IMR-90 (cell line): ENCODE results near the gene DAGLA. TPM values are rescaled to one million over a fixed set of nuclear protein-coding genes. Genes with fewer than 3 reads are reported as not detected.

Experiments used
- ATAC-seq: fragments of 200-7000 bp; cut with Tn5 transposase; 2 replicates; pipeline ENCODE4 v1.9.1; 2020; ENCODE audit warnings: low read depth, mild to moderate bottlenecking, moderate library complexity
- BruUV-seq: library from RNA; stranded (reverse); fragments of 400-500 nt; replicated peaks from 2 replicates; lab custom pipeline; 2021; lab: Mats Ljungman, UMichigan
- CTCF ChIA-PET: fragments of 300-600 bp; formaldehyde crosslinking; extraction: SDS; loops from one replicate; lab custom pipeline; 2021; ENCODE audit warnings: antibody characterized with exemption; lab: Yijun Ruan, JAX
- POLR2A ChIA-PET: fragments of 300-600 bp; sonication (Branson Sonifier 250); formaldehyde crosslinking; loops from one replicate; lab custom pipeline; 2022; ENCODE audit warnings: antibody characterized with exemption; ENCODE audit not compliant: unreplicated experiment; lab: Charles Lee
- DNase-seq: peaks from one replicate; pipeline ENCODE4 v3.0.0; 2013
- H2AFZ ChIP-seq: replicated peaks from 2 replicates; pipeline ENCODE3; 2013; ENCODE audit warnings: low read length, mild to moderate bottlenecking; ENCODE audit not compliant: poor library complexity
- H2AK5ac ChIP-seq: 2 replicates; pipeline ENCODE4 v1.6.1; 2013; ENCODE audit warnings: low read depth, low read length, inconsistent platforms
- H2AK9ac ChIP-seq: replicated peaks from 2 replicates; pipeline ENCODE3; 2013; ENCODE audit warnings: mild to moderate bottlenecking, low read depth, low read length, moderate library complexity; ENCODE audit not compliant: poor library complexity
- H2BK120ac ChIP-seq: 2 replicates; pipeline ENCODE4 v1.6.1; 2013; ENCODE audit warnings: low read depth, low read length, inconsistent platforms
- H2BK15ac ChIP-seq: 3 replicates; pipeline ENCODE4 v1.6.1; 2013; ENCODE audit warnings: low read depth, low read length, inconsistent platforms
- H2BK20ac ChIP-seq: 2 replicates; pipeline ENCODE4 v1.6.1; 2013; ENCODE audit warnings: low read depth, mild to moderate bottlenecking, inconsistent platforms, low read length, moderate library complexity
- H2BK5ac ChIP-seq: 2 replicates; pipeline ENCODE4 v1.6.1; 2013; ENCODE audit warnings: mild to moderate bottlenecking, low read depth, low read length, inconsistent platforms; ENCODE audit not compliant: poor library complexity, severe bottlenecking
- H3K14ac ChIP-seq: replicated peaks from 2 replicates; pipeline ENCODE4 v1.6.1; 2013; ENCODE audit warnings: low read depth, low read length, inconsistent platforms
- H3K18ac ChIP-seq: 2 replicates; pipeline ENCODE4 v1.6.1; 2013; ENCODE audit warnings: low read depth, low read length, control low read depth
- H3K23ac ChIP-seq: 2 replicates; pipeline ENCODE4 v1.6.1; 2013; ENCODE audit warnings: low read depth, low read length, inconsistent platforms
- H3K27ac ChIP-seq: 2 replicates; pipeline ENCODE4 v1.5.1; 2013; ENCODE audit warnings: mild to moderate bottlenecking, control low read depth, low read length; ENCODE audit not compliant: insufficient read depth
- H3K27me3 ChIP-seq: 2 replicates; pipeline ENCODE4 v1.6.1; 2013; ENCODE audit warnings: low read length; ENCODE audit not compliant: control insufficient read depth, insufficient read depth
- H3K36me3 ChIP-seq: 2 replicates; pipeline ENCODE4 v1.6.1; 2013; ENCODE audit warnings: low read length, mixed read lengths; ENCODE audit not compliant: control insufficient read depth, insufficient read depth
- H3K4ac ChIP-seq: 2 replicates; pipeline ENCODE4 v1.6.1; 2013; ENCODE audit warnings: low read depth, low read length, inconsistent platforms
- H3K4me1 ChIP-seq: 2 replicates; pipeline ENCODE4 v1.6.1; 2013; ENCODE audit warnings: low read length, mixed read lengths; ENCODE audit not compliant: control insufficient read depth, insufficient read depth
- H3K4me2 ChIP-seq: 2 replicates; pipeline ENCODE4 v1.6.1; 2013; ENCODE audit warnings: low read depth, mild to moderate bottlenecking, control low read depth, low read length, moderate library complexity
- H3K4me3 ChIP-seq: 2 replicates; pipeline ENCODE4 v1.5.1; 2013; ENCODE audit warnings: low read depth, mild to moderate bottlenecking, control low read depth, low read length, moderate library complexity; ENCODE audit not compliant: insufficient read depth
- H3K56ac ChIP-seq: 2 replicates; pipeline ENCODE4 v1.6.1; 2013; ENCODE audit warnings: low read length, inconsistent platforms; ENCODE audit not compliant: insufficient read depth; ENCODE audit errors: extremely low read depth
- H3K79me1 ChIP-seq, 2 experiments: 2 replicates each; pipeline ENCODE4 v1.6.1; 2013; ENCODE audit warnings: low read length in 2 of 2, inconsistent platforms in 1 of 2, low read depth in 1 of 2
- H3K9ac ChIP-seq: 2 replicates; pipeline ENCODE4 v1.6.1; 2013; ENCODE audit warnings: low read depth, low read length, control low read depth
- H3K9me1 ChIP-seq: 2 replicates; pipeline ENCODE4 v1.6.1; 2013; ENCODE audit warnings: low read length, inconsistent platforms; ENCODE audit not compliant: insufficient read depth
- H3K9me3 ChIP-seq: 2 replicates; pipeline ENCODE4 v1.6.1; 2013; ENCODE audit warnings: low read length; ENCODE audit not compliant: control insufficient read depth, insufficient read depth
- H4K20me1 ChIP-seq: 2 replicates; pipeline ENCODE4 v1.6.1; 2013; ENCODE audit warnings: low read length, inconsistent platforms; ENCODE audit not compliant: insufficient read depth
- H4K5ac ChIP-seq: 2 replicates; pipeline ENCODE4 v1.6.1; 2013; ENCODE audit warnings: mild to moderate bottlenecking, low read depth, low read length, control low read depth
- H4K8ac ChIP-seq, 2 experiments: 2 replicates each; pipeline ENCODE4 v1.6.1; 2013; ENCODE audit warnings: low read depth in 2 of 2, low read length in 2 of 2, control low read depth in 1 of 2, inconsistent platforms in 1 of 2
- H4K91ac ChIP-seq: 2 replicates; pipeline ENCODE4 v1.6.1; 2013; ENCODE audit warnings: low read depth, low read length, inconsistent platforms; ENCODE audit not compliant: insufficient read depth
- BHLHE40 ChIP-seq: fragments of 150-350 bp; IDR thresholded peaks from 2 replicates; pipeline ENCODE4 v1.6.1; 2016; ENCODE audit warnings: mild to moderate bottlenecking, low read depth, low read length
- CEBPB ChIP-seq: IDR thresholded peaks from 2 replicates; pipeline ENCODE4 v1.6.1; 2012; ENCODE audit warnings: low read depth, low read length, improper control_type of control experiment
- CHD1 ChIP-seq: IDR thresholded peaks from 2 replicates; pipeline ENCODE4 v1.6.1; 2012; ENCODE audit warnings: low read depth, low read length, improper control_type of control experiment
- CTCF ChIP-seq: conservative IDR thresholded peaks from 2 replicates; pipeline ENCODE4 v1.5.1; 2012; ENCODE audit warnings: mild to moderate bottlenecking, low read depth, low read length, improper control_type of control experiment
- ELK1 ChIP-seq: fragments of 150-350 bp; IDR thresholded peaks from 2 replicates; pipeline ENCODE4 v1.6.1; 2016; ENCODE audit warnings: low read depth, mild to moderate bottlenecking, low read length, moderate library complexity, borderline replicate concordance
- MAFK ChIP-seq: IDR thresholded peaks from 2 replicates; pipeline ENCODE4 v1.6.1; 2012; ENCODE audit warnings: low read depth, low read length, improper control_type of control experiment
- MAZ ChIP-seq: IDR thresholded peaks from 2 replicates; pipeline ENCODE4 v1.6.1; 2012; ENCODE audit warnings: low read depth, mild to moderate bottlenecking, low read length, improper control_type of control experiment, moderate library complexity, borderline replicate concordance
- MXI1 ChIP-seq: IDR thresholded peaks from 2 replicates; pipeline ENCODE4 v1.6.1; 2012; ENCODE audit warnings: low read depth, mild to moderate bottlenecking, low read length, moderate library complexity, borderline replicate concordance
- POLR2A ChIP-seq: IDR thresholded peaks from 2 replicates; pipeline ENCODE4 v1.6.1; 2012; ENCODE audit warnings: mild to moderate bottlenecking, low read depth, low read length
- RCOR1 ChIP-seq: IDR thresholded peaks from 2 replicates; pipeline ENCODE4 v1.6.1; 2012; ENCODE audit warnings: mild to moderate bottlenecking, low read length, improper control_type of control experiment; ENCODE audit not compliant: insufficient replicate concordance
- RFX5 ChIP-seq: IDR thresholded peaks from 2 replicates; pipeline ENCODE4 v1.8.0; 2012; ENCODE audit warnings: low read depth, mild to moderate bottlenecking, low read length, moderate library complexity
- SMC3 ChIP-seq: fragments of 150-350 bp; IDR thresholded peaks from 2 replicates; pipeline ENCODE4 v1.6.1; 2016; ENCODE audit warnings: low read depth, mild to moderate bottlenecking, antibody characterized with exemption, low read length, moderate library complexity
- USF2 ChIP-seq: fragments of 150-350 bp; IDR thresholded peaks from 2 replicates; pipeline ENCODE4 v1.6.1; 2017; ENCODE audit warnings: mild to moderate bottlenecking, antibody characterized with exemption, low read length, low read depth
- WGBS, 2 experiments: methylation state at CpG; one replicate each; pipeline versions ENCODE4 v1.1.5 to v1.1.7; 2013; ENCODE audit warnings: missing lambda C conversion rate in 2 of 2; ENCODE audit not compliant: insufficient read length in 1 of 2; ENCODE audit errors: extremely low coverage in 2 of 2; 5-methylcytosine and 5-hydroxymethylcytosine counted together
- dilution Hi-C: fragments of 300-500 bp; cut with HindIII; formaldehyde crosslinking; loops from one replicate; pipeline ENCODE4 v1.14.3; 2018; ENCODE audit warnings: low sequenced_read_pairs; ENCODE audit not compliant: unreplicated experiment
- in situ Hi-C: fragments of 300-500 bp; cut with MboI; formaldehyde crosslinking; loops from 3 replicates; pipeline ENCODE4 v1.14.3; 2019; ENCODE audit warnings: low sequenced_read_pairs, inconsistent platforms, mixed read lengths
- intact Hi-C: fragments of 100-400 bp; cut with micrococcal nuclease; formaldehyde crosslinking; loops from 2 replicates; pipeline ENCODE4 v1.10.0; 2022
- polyA plus RNA-seq, 3 experiments: library from polyadenylated mRNA; depleted of rRNA; stranded (reverse); fragments of >200 nt; gene quantifications; 2 replicates each; pipeline ENCODE4 v1.2.3, GENCODE V29; 2012; ENCODE audit warnings: low replicate concordance in 1 of 3
- total RNA-seq: library from RNA; depleted of rRNA; stranded (reverse); fragments of >200 nt; gene quantifications from 2 replicates; pipeline ENCODE4 v1.2.3, GENCODE V29; 2012

Gene DAGLA
- total and polyA plus RNA-seq, 2 of the 4 experiments (the other 2 are of a cell fraction): 0.90 to 3.8 TPM

DNA sequence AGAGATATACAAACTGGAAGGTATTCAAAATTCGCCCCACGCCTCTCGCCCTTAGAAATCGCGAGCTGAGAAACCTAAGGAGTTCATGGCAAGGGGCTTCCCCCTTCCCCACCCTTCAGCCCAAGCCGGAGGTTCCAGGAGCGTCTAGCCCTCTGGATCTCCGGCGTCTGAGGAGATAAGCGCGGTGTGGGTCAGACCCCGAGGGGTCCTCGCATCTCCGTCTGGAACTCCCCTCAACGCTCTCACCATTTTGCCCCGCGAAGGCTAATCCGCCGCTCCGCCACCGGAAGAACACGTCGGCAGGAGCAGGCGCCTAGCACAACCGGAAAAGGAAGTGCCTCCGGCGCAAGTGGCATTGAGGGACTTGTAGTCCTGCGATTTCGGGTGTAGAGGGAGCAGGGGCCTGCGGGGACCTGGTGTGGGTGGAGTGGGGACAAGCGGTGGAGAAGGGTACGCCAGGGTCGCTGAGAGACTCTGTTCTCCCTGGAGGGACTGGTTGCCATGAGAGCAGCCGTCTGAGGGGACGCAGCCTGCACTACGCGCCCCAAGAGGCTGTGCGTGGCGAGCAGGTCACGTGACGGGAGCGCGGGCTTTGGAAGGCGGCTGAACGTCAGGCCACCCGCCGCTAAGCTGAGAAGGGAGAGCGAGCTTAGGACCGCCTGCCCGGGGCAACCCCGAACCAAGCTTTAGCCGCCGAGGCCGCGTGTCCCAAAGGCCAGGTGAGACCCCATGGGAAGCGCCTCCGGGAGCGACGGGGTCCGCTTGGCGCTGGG lies 112.3 kb downstream of the DAGLA start, which contains the start of the genes FEN1 and TMEM258:
Gene FEN1, plus strand, starts transcription at position 602 of the 773 bp plus-strand sequence. CDS start 2,451 bp downstream, outside the sequence.
Gene TMEM258, minus strand, starts transcription at position 290 of the 773 bp plus-strand sequence. Its CDS starts 41 bp downstream, at position 249.
- intact Hi-C loops: no loop called here
- Histone ChIP-seq H3K9ac (peak within 1 kb of the TSS; percentile 99), H3K4me2 (peak within 1 kb of the TSS; percentile 98), H3K79me1 (peaks cover 29 to 63% of the 10 kb centered on the region in 2 experiments), H2AK9ac (peak within 1 kb of the TSS; percentile 99), H4K5ac (peak within 1 kb of the TSS; percentile 100), H2BK5ac (peak within 1 kb of the TSS; percentile 100), H3K9me1 (no peaks in the 10 kb centered on the region), H3K14ac (peak within 1 kb of the TSS; percentile 100), H2AFZ (peak within 1 kb of the TSS; percentile 100), H4K8ac (peak within 1 kb of the TSS; percentile 90 to 100), H4K20me1 (peaks cover 2% of the 10 kb centered on the region), H3K4me3 (peak within 1 kb of the TSS; percentile 74), H2BK20ac (peak within 1 kb of the TSS; percentile 100), H3K23ac (peak within 1 kb of the TSS; percentile 100), H3K9me3 (no peaks in the 10 kb centered on the region), H3K36me3 (peaks cover 36% of the 10 kb centered on the region), H3K4ac (peak within 1 kb of the TSS; percentile 100), H3K27ac (peak within 1 kb of the TSS; percentile 98), H3K27me3 (no peaks in the 10 kb centered on the region), H3K18ac (peak within 1 kb of the TSS; percentile 100), H3K4me1 (peaks cover 3% of the 10 kb centered on the region), H2AK5ac (peak within 1 kb of the TSS; percentile 87), H2BK120ac (peak within 1 kb of the TSS; percentile 100), H2BK15ac (peak within 1 kb of the TSS; percentile 99; the same call in 2 of the 3 replicates), H4K91ac (peak within 1 kb of the TSS; percentile 100), H3K56ac (peak within 1 kb of the TSS; percentile 100)
- ChIA-PET POLR2A (interaction anchor here (0.5 to 1.1 kb wide), 3 partner anchors 13 to 29 kb away, joined by 3 read pairs; no protein-coding TSS in a partner anchor), CTCF (no interaction called here)
- in situ Hi-C loops: loop anchor here (10.0 kb wide), 1 partner anchor 312 kb away; no protein-coding TSS in a partner anchor
- 2% methylated on average over 24 of the region's 61 CpGs; no CpG with 5 or more reads in 1 of the 2 experiments for WGBS, 2 experiments
- DNase-seq (peak; percentile 94), ATAC-seq (peak; percentile 87)
- dilution Hi-C loops: no loop called here
- no TSS peak for BruUV-seq
- no peak for TF ChIP-seq ELK1
- peak; percentile 95 for TF ChIP-seq POLR2A
- no peak for TF ChIP-seq CEBPB
- TF ChIP-seq RFX5: 0 out of 2 replicates have a peak, but pooled peaks have one; percentile 24
- no peak for TF ChIP-seq MAFK
- TF ChIP-seq RCOR1: no peak
- 0 out of 2 replicates have a peak, but pooled peaks have one; percentile 26 for TF ChIP-seq MAZ
- TF ChIP-seq SMC3: no peak
- peak; percentile 98 for TF ChIP-seq USF2
- TF ChIP-seq BHLHE40: peak; percentile 80
- TF ChIP-seq CTCF: 0 out of 2 replicates have a peak, but pooled peaks have one; percentile 2
- peak; percentile 83 for TF ChIP-seq MXI1
- peak; percentile 30; the same call in 1 of the 2 replicates for TF ChIP-seq CHD1
